ENCODE measurements around the gene SAC3D1.

Gene SAC3D1

DNA sequence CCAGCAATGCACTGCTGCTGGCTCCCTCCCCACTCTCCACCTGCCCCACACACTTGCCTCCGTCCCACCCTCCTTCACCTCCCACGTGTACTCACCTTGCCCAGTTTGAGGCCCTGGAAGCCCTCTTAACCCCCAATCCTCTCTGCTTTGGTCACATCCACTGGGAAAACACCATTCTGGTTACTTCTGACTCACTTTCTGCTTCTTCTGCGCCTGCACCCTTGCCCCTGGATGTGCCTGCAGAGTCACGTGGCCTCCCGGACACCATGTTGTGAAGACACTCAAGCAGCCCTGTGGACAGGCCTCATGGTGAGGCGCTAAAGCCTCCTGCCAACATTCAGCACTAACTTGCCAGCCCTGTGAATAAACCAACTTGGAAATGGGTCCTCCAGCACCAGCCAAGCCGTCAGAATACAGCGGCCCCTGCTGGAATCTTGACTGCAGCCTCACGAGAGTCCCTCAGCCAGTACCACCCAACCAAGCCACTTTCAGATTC lies 20.0 kb downstream of the SAC3D1 start:
- DNase-seq = no peak

DNA sequence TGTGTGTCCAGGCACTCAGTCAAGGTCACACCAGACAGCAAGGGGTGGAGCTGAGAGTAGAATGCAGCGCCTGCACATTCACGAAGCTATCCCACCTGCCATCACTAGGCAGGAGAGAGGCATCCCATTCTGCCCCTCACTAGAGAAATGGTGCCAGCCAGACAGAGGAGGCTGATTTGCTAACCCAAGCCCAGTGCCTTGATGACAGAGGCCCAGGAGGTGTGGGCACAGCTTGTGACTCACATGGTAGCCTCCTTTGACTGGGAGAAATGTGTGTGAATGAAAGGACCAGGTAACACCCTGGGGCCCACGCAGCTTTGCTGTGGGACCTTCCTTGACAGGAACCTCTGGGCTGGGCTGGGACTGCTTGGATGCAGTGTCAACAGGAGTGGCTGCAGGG lies 22.5 kb downstream of the SAC3D1 start:
- no peak for DNase-seq

DNA sequence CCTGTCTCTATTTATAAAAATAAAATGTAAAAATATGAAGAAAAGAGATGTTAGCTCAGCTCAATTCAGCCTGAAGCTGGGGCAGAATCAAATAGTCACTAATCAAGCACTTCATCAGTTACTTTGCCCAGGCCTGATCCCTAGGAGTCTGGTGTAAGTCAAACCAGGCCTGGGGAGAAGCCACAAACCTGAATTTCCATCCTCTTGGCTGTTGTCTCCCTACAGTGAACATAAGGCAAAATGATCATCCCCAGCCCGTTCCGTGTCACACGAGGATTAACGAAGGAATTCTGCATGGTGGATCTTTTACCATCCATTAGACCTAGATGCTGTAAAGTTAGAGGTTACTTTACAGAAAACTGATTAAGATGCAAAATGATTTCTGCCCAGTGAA lies 23.8 kb downstream of the SAC3D1 start:
- DNase-seq = no peak

DNA sequence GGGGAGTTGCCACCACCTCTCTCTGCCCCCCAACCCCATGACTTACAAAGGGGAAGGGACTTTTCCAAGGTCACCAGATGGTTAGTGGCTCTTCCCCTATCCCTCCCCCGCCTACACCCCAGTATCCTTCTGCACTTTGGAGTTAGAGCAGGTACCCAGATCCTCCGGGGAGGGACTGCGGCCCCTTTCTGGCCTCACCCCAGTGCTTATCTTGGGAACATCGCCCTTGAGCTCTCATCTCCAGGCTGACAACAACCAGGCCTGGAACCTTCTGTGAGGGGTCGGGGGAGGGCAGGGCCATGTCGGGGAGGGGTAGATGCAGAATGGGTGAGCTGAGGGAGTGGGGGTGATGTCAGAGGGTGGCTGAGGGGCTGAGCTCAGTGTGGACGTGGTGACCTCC lies 24.8 kb downstream of the SAC3D1 start:
- no peak for DNase-seq

DNA sequence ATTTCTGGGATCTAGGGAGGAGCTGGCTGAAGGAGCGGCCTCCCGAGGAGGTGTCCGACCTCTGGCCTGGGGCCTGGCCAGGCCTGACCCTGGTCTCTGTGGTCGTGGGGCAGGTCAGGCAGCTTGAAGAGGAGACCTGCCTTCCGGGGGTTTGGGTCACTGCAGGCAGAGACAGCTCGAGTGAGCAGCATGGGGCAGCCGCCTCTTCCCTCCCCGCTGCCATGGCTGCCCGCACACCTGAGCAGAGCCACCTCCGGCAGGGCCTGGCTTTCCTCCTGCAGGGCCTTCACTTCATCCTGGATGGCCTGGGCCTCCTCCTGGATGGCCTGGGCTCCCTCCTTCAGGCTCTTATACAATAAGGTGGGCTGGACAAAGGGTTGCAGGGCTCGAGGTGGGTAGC lies 25.3 kb downstream of the SAC3D1 start:
- no peak for DNase-seq

DNA sequence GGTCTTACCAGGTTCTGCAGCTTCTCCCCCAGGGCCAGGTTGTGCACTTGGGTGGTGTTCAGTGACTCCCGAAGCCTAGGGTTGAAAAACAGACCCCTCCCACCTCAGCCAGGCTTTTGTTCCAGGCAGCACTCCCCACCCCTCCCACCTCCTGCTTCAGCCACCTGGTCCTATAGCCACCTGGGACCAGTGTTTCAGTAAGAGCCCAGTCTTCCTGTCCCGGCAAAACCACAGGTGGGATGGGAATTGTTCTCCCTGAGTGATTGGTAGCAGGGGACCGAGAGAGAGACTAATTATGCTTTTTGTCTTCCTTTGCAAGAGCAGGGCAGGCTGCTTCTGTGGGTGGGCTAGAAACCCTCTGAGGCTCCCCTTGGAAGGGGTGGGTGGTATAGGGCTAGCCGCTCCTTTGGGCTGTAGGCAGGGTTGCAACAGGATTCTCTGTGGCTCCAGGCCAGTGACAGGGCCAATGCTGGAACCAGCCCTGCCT lies 25.8 kb downstream of the SAC3D1 start:
- no peak for DNase-seq

DNA sequence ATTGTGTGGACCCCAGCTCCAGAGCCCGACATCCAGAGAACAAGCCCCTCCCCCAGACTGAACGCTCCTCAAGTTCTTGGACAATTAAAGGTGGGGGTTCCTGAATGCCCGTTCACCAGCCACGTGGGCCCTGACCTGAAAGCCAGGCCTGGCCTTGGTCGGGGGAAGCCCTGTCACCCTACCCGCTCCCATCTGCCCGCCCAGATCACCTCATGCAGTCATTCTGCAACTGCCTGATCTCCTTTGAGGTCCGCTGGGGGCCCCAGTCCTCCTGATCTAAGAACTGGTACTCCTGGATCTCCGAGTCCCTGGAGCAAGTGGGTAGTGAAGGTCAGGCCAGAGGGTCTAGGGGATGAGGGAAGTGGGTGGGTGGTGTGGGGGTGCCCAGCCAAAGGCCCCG lies 26.4 kb downstream of the SAC3D1 start:
- no peak for DNase-seq

DNA sequence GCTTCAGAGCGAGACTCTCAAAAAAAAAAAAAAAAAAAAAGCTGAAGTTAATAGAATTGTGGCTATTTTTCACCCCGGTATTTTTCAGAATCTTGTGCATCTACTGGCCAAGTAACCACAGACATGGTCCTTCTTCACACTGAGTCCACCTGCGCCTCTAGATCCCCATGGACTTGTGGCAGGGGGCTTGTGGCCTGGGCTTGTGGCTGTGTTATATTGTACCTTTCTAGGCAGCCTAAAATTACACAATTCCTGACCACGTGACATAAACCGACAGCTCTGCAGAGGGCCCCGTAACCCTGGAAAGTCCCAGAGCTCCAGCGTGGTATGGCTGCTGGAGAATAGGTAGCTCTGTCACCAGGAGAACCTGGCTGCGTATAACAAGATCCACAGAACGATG lies 28.2 kb downstream of the SAC3D1 start:
- no peak for DNase-seq

DNA sequence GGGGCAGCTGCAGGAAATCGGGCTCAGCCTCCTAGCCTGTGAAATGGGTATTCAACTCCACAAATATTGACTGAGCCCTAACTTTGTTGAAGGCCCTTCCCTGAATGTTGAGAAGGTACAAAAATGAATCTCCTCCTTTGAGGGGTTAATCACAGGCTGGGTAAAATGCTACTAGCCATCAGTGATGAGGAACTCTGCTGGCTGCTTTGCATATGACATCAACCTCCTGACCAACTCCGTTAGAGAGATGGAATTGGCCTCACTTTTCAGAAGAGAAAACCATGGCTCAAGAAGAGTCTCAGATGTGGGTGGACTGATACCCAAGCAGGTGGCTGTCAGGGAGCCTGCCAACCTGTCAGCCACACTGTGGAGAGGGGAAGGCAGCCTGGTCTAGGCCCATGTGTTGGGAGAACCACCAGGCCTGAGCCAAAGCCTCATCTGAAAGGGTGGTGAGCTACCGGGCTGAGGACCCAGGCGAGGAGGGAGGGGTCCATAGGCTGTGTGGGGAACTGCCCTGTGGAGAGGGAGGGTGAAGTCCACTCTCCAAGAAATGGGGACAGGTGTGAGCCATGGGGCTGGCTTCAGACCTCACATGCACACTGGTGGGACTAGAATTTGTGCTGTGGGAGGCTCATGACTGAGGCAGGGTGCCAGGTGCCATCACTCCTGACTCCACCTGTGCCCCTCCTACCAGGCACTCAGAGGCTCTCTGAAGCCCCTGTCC lies 31.1 kb downstream of the SAC3D1 start:
- DNase-seq = no peak

DNA sequence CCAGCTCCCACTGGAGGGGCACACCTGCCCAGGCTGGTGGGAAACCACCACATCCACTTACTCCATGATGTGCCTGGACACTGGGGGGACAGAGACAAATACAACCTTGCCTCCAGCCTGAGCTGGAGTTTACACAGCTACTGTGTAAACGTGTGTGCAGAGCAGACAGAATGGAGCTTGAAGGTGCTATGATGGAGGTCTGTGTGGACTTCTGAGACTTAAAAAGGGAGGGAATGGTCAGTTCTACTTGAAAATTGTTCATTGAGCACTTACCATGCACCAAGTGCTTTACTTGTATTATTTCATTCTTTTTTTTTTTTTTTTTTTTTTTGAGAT lies 31.6 kb downstream of the SAC3D1 start:
- DNase-seq = no peak

DNA sequence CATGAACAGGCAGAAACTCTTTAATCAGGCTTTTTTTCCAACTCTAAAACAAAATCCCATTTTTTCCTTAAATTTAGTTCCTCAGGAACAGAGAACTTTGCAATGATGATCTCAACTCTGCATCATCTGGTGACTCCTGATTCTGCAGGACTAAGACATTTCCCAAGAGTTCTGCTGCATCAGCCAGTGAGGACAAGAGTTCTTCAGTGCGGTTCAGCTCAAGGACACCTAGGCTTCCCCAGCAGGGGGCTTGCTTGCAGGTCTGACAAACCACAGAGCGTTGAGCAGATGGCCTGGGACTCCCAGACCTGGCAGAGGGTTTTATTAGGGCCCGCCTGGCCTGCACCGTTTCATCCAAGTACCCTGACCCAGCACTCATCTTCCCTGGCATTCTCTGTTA lies 36.4 kb downstream of the SAC3D1 start:
- no peak for DNase-seq

DNA sequence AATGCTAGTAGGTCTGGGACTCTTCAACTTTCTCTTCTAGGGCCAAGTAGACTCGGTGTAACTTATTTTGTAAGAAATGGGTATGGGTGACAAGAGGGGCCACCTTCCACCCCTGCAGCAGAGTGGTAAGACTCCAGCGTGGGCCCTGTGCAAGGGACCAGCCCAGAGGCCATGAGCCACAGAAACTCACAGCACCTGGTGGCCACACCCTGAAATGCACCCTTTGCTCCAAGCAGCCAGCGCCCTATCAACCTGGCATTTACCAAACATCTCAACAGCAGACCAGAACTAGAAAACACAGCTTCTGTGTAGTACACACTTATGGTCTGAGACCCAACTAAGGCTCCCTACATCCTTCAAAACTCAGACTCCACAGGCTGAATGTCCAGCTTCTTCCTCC lies 37.1 kb downstream of the SAC3D1 start:
- peak in 4 of 5 donors; percentile 50 to 71 (median 59) for DNase-seq

DNA sequence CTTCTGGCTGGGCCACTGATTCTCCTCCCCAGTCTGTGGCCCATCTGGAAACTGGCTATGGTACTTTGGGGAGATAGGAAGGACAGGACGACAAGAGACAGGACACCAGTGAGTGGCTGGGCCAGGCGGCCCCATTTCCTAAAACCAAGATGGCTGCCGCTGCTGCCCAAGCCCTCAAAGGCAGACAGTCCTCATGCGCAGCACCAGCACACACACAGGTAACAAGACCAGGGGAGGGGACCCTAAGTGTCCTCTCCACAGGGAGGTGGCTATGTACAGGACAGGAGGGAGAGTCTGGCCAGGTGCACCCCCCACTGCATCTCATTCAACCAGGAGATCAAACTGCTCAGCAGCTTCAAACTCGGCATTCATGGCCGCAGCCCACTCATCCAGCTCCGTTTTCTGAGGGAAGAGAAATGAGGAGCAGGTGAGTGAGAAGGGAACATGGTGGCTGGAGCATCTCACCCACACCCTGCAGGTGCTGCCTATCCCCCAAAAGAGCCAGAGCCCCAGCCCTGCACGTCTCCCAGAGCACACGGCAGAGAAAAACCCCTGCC lies 37.9 kb downstream of the SAC3D1 start:
- no peak for DNase-seq

DNA sequence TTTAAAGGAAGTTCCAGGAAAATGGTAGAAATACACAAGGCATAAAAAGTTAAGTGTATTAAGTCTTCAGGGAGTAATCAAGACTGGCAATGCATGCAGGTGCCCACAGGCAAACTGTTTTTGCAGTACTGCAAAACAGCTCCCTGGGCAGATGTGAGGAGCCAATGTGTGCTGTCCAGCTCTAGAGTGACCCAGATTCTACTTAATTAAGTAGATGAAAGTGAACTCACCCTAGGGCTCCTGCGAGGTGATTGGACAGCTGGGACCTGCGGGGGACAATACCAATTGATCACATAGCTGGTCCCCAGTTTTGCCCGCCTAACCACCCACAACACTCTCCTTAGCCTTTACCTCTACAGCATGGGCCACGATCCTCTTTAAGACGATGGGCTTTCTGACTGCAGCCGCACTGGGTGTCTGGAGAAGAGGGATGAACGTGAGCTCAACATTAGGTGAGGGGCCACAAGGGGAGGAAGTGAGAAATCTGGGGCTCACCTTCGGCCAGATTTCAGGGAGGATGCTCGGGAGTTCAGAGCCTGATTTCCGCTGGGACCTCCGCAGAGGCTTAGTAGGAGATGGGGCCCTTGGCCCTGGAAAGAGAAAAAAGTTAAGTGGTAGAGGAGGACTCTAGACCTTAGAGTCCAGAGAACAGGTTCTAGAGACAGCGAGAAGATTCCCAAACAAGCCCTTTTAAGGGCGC lies 42.3 kb downstream of the SAC3D1 start:
- no peak for DNase-seq

DNA sequence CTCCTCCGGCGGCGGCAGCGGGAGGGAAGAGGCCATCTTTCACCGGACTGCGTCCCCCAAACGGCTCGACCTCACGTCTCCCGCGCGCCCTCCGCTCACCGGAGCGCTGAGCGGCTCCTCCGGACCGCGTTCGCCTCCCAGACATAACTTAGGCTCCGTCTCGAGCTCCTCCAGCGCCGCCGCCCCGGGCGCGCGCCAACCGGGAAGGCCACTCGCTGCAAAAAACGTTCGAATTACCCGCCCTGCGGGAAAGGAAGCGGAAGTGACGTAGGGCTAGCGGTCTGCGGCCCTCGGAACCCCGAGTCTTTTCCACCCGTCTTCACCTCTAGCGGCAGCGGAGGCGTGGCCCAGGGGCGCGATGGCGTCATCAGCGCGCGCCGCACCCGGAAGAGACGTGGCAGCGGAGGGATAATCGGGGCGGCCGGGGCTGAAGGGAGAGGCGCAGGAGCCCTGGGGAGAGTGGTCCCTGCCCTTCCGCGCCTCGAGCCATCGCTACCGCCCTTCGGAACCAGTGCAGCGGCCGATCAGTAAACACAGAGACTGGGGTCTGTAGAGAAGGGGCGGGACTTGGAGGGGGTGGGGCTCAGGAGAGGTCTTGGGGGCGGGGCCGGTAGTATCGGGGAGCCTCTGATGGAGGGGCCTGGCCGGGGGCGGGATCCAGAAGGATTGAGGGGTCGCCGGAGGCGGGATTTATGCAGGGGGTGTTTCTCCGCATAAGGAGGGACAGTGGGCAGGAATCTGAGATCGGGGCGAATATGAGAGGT lies 43.0 kb downstream of the SAC3D1 start, which contains the start of the genes CDCA5 and ZFPL1:
Gene CDCA5, minus strand, starts transcription at position 207 of the 764 bp plus-strand sequence. Its CDS starts 62 bp downstream, at position 145.
Gene ZFPL1, plus strand, starts transcription at position 389 of the 764 bp plus-strand sequence. CDS start 477 bp downstream, outside the sequence.
- peak; percentile 87 to 97 (median 93) for DNase-seq

DNA sequence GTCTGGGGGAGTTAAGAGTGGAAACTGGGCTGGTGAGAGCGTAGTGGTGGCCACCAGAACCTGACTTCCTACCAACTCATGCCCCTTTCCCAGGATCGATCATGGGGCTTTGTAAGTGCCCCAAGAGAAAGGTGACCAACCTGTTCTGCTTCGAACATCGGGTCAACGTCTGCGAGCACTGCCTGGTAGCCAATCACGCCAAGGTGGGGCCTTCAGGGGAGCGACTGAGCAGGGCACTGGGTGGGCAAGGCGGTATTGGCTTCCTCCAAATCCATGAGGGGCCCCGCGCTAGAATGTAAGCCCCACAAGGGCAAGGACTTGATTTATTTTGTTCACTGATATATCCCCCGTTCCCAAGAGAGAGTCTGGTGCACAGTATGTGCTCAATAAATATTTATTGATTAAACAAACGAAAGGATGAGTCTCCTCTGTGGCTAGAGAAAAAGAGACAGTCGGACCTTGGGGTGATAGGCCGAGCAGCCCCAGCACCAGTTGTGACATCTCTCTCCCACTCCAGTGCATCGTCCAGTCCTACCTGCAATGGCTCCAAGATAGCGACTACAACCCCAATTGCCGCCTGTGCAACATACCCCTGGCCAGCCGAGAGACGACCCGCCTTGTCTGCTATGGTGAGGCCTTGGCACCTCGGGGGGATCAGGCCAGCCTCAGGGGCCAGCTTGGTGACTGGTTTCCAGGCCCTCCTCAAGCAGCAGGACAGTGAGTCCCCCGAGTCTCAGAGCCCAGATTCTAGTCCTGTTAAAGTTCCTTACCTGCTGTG lies 43.8 kb downstream of the SAC3D1 start:
- DNase-seq = no peak

DNA sequence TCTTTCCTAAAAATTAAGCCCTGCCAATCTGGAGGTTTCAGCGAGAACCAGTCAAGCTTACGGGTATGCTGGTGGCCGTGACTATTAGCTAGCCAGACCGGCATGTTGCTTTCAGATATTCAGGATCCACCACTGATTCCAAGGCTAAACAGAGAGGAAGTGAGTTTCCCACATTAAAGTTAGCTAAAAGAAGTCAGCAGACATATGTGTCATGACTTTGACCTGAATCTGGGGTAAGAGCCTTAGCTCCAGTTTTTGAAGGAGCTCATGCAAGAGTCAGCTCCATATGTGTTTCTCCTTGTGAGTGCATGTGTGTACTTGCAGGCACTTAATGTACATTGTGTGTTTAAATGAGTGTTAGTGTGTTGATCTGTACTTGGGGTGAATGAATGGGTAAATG lies 44.4 kb downstream of the SAC3D1 start:
- DNase-seq = no peak

DNA sequence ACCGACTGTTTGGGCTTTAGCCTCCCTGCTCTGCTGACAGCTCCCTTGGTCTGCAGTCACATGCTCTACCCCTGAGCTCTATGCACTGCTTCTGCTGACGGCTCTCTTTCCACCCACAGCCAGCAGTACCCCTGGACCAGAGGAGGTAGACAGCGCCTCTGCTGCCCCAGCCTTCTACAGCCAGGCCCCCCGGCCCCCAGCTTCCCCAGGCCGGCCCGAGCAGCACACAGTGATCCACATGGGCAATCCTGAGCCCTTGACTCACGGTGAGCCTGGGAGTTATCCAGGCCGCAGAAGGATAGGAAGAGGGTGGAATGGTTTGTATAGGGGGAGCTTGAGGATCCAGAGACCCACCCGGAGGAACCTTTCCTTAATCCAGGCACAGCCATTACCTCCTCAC lies 45.8 kb downstream of the SAC3D1 start:
- no peak for DNase-seq

DNA sequence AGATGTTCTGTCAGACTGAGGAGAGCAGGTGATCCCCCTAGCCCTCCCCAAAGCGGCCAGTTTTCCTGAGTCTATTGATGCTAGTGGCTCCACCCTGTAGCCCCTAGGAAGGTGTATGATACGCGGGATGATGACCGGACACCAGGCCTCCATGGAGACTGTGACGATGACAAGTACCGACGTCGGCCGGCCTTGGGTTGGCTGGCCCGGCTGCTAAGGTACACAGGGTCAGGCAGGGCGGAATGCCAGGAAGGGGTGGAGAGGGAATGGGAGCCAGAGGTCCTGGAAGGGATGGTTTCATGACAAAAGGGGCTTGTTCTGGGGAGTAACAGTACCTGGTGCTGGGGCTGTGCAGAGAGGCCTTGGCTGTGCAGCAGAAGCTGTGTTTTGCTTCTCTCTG lies 46.2 kb downstream of the SAC3D1 start:
- no peak for DNase-seq

DNA sequence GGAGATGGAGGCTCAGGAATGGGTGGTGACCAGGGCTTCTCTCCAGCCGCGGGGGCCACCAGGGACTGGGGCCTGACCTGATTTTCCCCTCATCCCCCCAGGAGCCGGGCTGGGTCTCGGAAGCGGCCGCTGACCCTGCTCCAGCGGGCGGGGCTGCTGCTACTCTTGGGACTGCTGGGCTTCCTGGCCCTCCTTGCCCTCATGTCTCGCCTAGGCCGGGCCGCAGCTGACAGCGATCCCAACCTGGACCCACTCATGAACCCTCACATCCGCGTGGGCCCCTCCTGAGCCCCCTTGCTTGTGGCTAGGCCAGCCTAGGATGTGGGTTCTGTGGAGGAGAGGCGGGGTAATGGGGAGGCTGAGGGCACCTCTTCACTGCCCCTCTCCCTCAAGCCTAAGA lies 46.8 kb downstream of the SAC3D1 start:
- DNase-seq = no peak

DNA sequence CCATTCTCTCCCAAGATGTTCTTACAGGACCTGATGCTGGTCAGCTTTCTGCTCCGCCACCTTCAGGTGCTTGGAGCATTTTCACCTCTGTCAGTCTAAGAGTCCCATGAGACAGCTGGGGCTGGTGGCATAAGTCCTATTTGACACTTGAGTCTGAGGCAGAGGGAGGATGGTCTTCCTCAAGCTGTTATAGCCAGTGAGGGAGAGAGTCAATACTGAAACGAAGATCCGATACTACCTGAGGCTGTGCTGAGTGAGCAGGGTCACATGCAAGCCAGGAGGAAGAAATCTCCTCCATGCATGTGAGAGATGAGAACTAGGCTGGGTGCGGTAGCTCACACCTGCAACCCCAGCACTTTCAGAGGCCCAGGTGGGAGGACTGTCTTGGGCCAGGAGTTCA lies 48.6 kb downstream of the SAC3D1 start:
- no peak for DNase-seq

DNA sequence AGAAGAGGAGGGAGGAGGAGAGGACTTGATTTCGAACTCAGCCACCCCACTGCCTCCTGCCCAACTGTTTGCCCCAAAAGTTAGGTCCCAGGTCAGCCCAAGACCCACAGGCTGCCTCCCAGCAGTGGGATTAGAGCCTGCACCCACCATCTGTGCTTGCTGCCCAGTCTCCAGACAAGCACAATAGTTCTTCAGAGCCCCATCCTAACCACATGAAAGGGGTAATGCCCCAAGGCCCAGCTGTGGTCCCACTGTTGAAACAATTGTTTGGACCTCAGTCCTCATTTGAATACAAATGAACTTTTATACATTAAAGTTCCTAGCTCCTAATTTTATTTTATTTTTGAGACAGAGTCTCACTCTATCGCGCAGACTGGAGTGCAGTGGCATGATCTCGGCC lies 49.6 kb downstream of the SAC3D1 start:
- DNase-seq = no peak
